Stimulated activated CD8-positive, alpha-beta memory T cell treated with anti-CD3 and anti-CD28 coated beads, Interleukin-12 subunit alpha, Interleukin-12 subunit beta, amount 100 ng/mL, for 4 hours (primary cell): ENCODE results near the gene IFT88.

ENCODE experiments used
- DNase-seq: peaks from one replicate; pipeline ENCODE4 v3.0.0-alpha.2; 2020; ENCODE audit warnings: low read depth

IFT88 gene

GRCh38 chr13:20715330-20715712 lies 148.4 kb downstream of the IFT88 start:
- DNase-seq = no peak

DNA sequence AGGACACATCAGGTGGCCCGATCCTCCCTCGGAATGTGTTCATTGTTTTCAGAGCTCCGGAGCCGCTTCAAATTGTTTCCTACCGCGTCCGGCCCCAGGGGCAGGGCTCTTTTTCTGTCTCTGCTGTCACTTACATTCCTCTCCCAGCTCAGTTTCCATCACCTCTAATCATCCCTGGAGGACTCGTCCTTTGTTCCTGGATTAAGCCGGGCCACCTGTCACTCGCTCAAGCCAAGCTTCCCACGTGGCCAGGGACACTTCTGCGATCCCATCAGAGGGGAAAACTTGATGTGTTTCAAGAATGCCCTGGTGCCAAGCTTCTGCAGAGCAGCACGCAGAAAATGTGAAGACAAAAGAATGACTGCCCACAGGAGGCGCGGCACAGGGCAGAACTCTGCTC lies 150.0 kb downstream of the IFT88 start:
- no peak for DNase-seq

GRCh38 chr13:20717581-20718542 lies 150.9 kb downstream of the IFT88 start:
- DNase-seq = no peak

DNA sequence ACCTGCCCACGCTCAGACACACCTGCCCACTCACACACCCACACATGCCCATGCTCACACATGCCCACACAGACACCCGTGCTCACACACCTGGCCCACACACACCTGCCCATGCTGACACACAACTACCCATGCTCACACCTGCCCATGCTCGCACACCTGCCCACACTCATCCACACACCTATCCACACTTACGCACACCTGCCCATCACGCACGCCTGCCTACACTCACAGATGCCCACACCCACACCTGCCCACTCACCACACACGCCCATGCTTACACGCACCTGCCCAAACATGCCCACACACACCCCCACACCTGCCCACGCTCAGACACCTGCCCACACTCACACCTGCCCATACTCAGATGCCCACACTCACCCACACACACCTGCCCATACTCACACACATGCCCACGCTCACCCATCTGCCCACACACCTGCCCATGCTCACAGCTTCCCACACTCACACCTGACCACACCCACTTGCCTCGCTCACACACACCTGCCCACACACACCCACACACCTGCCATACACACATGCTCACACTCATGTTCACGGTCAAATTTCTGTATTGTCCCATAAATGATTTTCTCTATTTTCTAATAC lies 152.1 kb downstream of the IFT88 start:
- DNase-seq = no peak

DNA sequence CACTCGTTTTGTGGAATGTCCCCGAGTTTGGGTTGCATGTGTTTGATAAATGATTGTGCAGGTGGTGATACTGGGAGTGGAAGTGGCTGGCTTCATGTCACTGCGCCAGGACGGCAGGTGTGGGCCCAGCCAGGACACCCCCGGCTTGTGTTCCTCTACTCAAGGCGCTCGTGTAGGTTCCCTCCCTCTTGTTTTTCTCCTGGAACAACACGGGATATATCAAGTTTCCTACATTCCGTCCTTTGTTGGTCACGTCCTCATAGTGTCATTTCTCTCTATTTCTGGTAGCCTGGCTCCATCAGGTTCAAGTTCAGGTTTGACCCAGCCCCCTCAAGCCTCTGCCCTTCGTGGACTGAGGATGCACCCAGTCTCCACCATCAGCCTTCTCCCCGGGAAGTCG lies 152.8 kb downstream of the IFT88 start:
- DNase-seq = no peak

DNA sequence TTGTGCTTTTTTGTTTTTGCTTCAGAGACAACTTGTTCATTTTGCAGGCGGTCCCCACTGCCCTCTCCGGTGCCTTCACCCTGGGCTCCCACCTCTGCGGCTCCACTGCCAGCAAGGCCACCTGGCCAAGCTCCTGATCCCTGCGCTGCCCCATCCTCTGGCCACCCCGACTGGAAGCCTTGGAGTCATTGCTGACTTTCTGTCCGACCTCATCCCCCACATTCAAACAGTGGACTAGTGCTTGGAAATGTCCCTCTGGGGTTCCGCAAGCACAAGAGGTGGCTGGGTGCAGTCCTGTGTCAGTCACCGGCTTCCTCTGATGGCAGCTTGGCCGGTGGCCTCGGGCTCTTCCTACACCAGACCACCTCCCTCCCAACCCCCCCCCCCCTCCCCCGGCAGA lies 153.5 kb downstream of the IFT88 start:
- DNase-seq = no peak

DNA sequence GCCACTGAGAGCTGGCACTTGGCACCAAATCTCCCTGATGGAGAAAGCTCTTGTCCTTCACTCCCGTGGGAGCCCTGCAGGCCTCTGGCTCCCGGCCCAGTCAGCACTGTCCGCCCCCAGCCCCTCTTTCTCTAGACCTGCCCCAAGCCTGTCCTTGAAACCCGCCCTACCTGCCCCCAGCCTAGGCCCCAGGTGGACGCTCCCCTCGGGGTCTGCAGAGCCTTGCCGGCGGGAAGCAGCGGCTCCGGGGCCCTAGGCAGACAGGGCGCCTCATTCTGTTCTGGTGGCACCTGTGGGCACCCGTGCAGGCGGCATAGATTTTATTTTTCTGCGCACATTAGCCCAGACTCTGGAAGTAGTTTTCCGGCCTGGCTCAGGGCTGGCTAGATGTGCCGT lies 154.1 kb downstream of the IFT88 start:
- DNase-seq = no peak

DNA sequence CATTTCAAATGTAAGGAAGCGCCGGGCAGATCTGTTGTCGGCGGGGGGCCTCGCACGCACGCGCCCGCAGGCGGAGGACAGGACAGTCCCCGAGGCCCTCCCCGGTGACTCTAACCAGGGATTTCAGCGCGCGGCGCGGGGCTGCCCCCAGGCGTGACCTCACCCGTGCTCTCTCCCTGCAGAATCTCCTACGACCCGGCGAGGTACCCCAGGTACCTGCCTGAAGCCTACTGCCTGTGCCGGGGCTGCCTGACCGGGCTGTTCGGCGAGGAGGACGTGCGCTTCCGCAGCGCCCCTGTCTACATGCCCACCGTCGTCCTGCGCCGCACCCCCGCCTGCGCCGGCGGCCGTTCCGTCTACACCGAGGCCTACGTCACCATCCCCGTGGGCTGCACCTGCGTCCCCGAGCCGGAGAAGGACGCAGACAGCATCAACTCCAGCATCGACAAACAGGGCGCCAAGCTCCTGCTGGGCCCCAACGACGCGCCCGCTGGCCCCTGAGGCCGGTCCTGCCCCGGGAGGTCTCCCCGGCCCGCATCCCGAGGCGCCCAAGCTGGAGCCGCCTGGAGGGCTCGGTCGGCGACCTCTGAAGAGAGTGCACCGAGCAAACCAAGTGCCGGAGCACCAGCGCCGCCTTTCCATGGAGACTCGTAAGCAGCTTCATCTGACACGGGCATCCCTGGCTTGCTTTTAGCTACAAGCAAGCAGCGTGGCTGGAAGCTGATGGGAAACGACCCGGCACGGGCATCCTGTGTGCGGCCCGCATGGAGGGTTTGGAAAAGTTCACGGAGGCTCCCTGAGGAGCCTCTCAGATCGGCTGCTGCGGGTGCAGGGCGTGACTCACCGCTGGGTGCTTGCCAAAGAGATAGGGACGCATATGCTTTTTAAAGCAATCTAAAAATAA lies 154.7 kb downstream of the IFT88 start:
- DNase-seq = no peak

DNA sequence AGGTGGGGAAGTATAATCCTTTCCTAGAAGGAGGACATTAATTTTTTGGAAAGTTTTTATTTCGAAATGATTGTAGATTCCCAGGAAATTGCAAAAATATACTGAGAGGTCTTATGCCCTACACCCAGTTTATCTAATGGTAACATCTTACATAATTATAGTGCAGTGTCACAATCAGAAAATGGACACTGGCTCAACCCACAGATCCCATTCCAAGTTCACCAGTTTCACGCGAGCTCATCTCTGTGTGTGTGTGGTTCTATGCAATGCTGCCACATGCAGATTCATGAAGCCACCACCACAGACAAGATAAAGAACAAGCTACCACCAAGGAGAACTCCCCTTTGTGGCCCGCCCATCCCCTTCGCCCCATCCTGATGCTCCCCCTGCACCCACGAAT lies 160.9 kb downstream of the IFT88 start:
- no peak for DNase-seq

DNA sequence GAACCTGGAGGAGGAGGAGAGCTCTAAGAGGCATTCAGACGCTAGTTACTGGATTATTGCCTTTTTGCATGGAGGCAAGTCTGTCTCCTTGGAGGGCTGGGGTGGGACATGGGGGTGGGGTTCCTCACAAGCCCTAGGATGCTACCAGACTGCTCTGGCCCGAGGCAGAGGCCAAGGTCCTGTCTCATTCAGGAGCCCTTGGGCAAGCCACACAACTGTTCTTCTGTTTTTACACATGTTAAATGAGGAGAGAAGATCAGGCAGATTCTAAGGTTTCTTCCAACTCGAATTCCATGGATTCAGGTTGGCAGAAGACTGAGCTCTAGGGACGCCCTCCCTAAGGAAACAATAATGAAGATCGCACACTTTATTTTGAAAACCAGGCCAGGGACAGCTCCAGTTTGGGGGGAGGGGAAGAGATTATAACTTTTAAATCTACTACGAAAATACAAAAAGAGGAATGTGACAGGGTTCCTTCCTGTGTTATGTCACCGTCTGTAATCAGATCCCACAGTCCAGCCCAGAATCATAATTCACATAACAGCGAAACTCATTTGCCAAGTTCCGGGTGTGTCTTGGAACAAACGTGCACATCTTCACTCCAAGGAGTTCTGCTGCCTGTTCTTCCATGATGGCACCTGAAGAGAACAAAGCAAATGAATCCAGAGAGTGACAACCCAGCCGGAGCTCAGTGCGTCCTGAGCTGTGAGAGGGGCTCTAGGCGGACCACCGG lies 161.8 kb downstream of the IFT88 start:
- no peak for DNase-seq

DNA sequence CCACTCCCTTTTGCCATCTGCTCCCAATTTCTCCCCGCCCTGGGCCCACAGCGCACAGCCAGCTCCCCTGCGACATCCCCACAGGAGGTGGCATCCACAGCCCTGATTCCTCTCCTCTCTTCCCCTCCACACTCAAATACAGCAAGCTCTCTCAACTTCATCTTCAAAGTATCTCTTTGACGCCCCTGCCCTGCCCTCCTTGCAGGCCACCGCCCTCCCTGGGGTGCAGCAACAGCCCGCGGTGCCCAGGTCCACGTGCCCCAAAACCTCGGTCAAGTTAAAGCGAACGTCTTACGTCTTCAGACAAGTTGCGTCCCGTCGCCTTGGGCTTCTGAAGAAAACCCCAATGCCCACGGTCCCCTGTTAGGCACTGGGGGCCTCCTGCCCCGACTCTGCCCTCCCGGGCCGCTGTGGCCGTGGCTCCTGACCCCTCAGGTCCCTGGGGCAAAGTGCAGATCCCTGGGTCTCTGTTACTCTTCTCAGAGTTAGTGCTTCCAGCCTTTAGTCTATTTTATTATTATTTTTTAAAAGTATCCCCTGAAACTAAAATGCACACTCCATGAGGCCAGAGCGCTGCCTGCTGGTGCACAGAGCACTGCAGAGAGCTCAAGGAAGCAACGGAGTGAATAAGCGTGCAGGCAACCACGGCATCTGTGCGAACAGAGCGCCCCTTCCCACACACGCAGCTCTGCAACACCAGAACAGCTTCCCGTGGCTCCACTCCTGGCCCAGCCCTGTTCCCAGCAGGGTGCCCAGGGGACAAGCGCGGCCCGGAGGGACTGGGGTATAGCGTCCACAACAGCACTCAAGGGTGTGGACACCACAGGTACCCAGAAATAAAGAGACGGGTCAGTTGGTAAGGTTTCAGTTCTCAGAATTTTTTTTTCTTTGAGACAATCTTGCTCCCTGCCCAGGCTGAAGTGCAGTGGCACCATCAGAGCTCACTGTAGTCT lies 163.0 kb downstream of the IFT88 start:
- DNase-seq = no peak

- DNase-seq = no peak
Observed at GRCh38 chr13:20738616-20739015, 171.7 kb downstream of the IFT88 start.

DNA sequence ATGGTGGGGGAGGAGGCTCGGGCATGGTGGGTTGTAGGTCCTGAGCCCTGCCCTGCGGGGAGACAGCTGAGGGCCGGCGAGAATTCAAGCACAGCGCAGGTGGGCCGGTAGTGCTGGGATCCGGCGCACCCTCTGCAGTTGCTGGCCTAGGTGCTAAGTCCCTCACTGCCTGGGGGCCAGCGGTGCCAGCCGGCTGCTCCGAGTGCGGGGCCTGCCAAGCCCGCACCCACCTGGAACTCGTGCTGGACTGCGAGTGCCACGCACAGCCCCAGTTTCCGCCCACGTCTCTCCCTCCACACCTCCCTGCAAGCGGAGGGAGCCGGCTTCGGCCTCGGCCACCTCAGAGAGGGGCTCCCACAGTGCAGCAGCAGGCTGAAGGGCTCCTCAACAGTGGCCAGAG lies 173.1 kb downstream of the IFT88 start:
- no peak for DNase-seq
